ENCODE measurements around the gene CCDC54. TPM values are rescaled to one million over a fixed set of nuclear protein-coding genes. Genes with fewer than 3 reads are reported as not detected.

The CCDC54 gene
- total RNA-seq, 1 experiment from 2014 or later: not detected

GRCh38 chr3:107407355-107407754, 30.1 kb downstream of the CCDC54 start:
- 100% methylated on average over 1 of the region's 2 CpGs for WGBS (ENCODE audit: extremely low coverage, insufficient read length, low lambda C conversion rate)
- Histone ChIP-seq H3K4me2 (ENCODE audit: insufficient read depth, insufficient read length, low read length) (no peak overlapping the region), H4K20me1 (ENCODE audit: control insufficient read depth, insufficient read depth, insufficient read length) (no peaks in the 10 kb centered on the region), H3K4ac (ENCODE audit: low read depth, low read length) (no peak overlapping the region), H3K9me3 (ENCODE audit: control insufficient read depth, low read depth, low read length) (no peaks in the 10 kb centered on the region), H2BK15ac (ENCODE audit: low read depth, low read length) (no peak overlapping the region), H2BK12ac (ENCODE audit: insufficient read length, low read depth, low read length) (no peak overlapping the region), H4K8ac (replicated peaks; ENCODE audit: insufficient read length, low read depth, low read length) (no peak overlapping the region), H3K23me2 (ENCODE audit: insufficient read length, low read depth, low read length, poor library complexity, severe bottlenecking) (no peaks in the 10 kb centered on the region), H2AK5ac (ENCODE audit: insufficient read length, low read length) (no peak overlapping the region), H3K18ac (ENCODE audit: insufficient read length, low read depth, low read length) (no peak overlapping the region), H3K14ac (ENCODE audit: insufficient read depth, low read length) (no peak overlapping the region), H3T11ph (ENCODE audit: low read length) (no peak overlapping the region), H4K91ac (ENCODE audit: insufficient read length, low read depth, low read length) (no peak overlapping the region), H3K23ac (ENCODE audit: insufficient read length, low read depth, low read length) (no peak overlapping the region), H3K27me3 (ENCODE audit: insufficient read depth, low read length) (no peaks in the 10 kb centered on the region), H2BK5ac (ENCODE audit: insufficient read length, low read length) (no peak overlapping the region), H3K4me1 (ENCODE audit: insufficient read depth, low read length) (no peaks in the 10 kb centered on the region), H3K56ac (ENCODE audit: insufficient read length, low read depth, low read length) (no peak overlapping the region), H3K9ac (ENCODE audit: extremely low read depth, insufficient read length, low read length) (no peak overlapping the region), H3K79me2 (ENCODE audit: insufficient read depth, low read length) (no peaks in the 10 kb centered on the region), H3K79me1 (ENCODE audit: insufficient read depth, low read depth, low read length, poor library complexity, severe bottlenecking) (no peaks in the 10 kb centered on the region), H2AFZ (ENCODE audit: low read length) (no peak overlapping the region), H2BK20ac (ENCODE audit: low read depth, low read length, poor library complexity, severe bottlenecking) (no peak overlapping the region), H3K27ac (ENCODE audit: insufficient read length, low read depth, low read length) (no peak overlapping the region), H2BK120ac (ENCODE audit: low read depth, low read length, poor library complexity, severe bottlenecking) (no peak overlapping the region), H4K5ac (ENCODE audit: insufficient read length, low read depth, low read length) (no peak overlapping the region)
- Mint-ChIP-seq H3K4me3 (no peak overlapping the region), H3K36me3 (ENCODE audit: insufficient read depth in 1 of 3, low read depth in 3 of 3) (peaks cover 0 to 8% (median 0%) of the 10 kb centered on the region in 3 experiments; a peak in 3 of 7 replicates), H3K4me1 (no peaks in the 10 kb centered on the region), H3K9me3 (peaks cover 9 to 10% of the 10 kb centered on the region in 2 experiments; a peak in 4 of 5 replicates), H3K27me3 (ENCODE audit: low read depth) (no peaks in the 10 kb centered on the region), H3K27ac (no peak overlapping the region)
- TF ChIP-seq, protein P1, sequence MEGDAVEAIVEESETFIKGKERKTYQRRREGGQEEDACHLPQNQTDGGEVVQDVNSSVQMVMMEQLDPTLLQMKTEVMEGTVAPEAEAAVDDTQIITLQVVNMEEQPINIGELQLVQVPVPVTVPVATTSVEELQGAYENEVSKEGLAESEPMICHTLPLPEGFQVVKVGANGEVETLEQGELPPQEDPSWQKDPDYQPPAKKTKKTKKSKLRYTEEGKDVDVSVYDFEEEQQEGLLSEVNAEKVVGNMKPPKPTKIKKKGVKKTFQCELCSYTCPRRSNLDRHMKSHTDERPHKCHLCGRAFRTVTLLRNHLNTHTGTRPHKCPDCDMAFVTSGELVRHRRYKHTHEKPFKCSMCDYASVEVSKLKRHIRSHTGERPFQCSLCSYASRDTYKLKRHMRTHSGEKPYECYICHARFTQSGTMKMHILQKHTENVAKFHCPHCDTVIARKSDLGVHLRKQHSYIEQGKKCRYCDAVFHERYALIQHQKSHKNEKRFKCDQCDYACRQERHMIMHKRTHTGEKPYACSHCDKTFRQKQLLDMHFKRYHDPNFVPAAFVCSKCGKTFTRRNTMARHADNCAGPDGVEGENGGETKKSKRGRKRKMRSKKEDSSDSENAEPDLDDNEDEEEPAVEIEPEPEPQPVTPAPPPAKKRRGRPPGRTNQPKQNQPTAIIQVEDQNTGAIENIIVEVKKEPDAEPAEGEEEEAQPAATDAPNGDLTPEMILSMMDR (conservative IDR thresholded peaks at IDR 0.05): no peak
- no peak for DNase-seq

All from H9 (cell line).